HG02798 (cell line): ENCODE data around the gene ODAM.
"Not testable (repeated sequence)": the region's sequence is repeated elsewhere in the genome, so short reads cannot be mapped to it uniquely, and the experiment has no call there.

Experiments
- ATAC-seq: cut with Tn5 transposase; IDR thresholded peaks from one replicate; pipeline ENCODE4 v1.9.1; 2021; ENCODE audit warnings: mild to moderate bottlenecking; ENCODE audit not compliant: unreplicated experiment, poor library complexity

Gene ODAM, protein sequence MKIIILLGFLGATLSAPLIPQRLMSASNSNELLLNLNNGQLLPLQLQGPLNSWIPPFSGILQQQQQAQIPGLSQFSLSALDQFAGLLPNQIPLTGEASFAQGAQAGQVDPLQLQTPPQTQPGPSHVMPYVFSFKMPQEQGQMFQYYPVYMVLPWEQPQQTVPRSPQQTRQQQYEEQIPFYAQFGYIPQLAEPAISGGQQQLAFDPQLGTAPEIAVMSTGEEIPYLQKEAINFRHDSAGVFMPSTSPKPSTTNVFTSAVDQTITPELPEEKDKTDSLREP

DNA sequence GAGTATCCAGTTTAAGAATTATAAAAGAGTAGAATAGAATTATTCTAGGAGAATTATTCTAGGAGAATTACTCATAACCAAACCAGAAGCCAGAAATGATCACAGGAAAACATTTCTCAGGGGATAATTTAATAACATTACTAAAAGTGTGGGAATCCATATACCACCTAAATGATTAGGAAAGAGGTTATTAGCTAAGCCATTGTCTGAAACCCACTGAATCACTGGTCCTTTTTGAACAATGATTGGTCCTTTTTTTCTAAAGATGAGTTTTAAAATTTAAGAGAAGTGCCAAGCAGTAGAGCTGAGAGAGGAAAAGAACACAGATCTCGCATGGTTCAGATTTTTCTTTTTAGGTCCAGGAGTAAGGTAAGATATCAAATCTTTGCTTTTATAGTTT, at the start of gene ODAM:
Gene ODAM, plus strand, starts transcription at position 301 of the 400 bp plus-strand sequence. CDS start 819 bp downstream, outside the sequence.
- ATAC-seq, result no peak

DNA sequence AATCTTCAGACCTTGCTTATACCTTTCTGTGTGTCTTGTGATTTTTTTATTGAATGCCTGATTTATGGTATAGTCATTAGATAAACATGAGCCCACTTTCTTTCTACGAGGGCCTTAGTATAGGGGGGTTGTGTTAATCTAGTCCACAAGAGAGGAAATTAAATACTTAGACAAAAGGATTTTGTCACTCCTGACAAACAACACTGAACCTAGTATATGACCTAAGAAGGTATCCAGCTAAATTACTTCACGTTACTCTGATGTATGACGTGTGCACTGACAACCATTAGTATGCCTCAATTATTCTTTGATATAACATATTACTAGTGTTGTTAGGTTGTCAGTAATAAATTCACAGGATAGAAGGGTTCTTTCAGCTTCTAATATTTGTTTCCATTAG, 44.3 kb upstream of the ODAM start:
- ATAC-seq, result no peak

DNA sequence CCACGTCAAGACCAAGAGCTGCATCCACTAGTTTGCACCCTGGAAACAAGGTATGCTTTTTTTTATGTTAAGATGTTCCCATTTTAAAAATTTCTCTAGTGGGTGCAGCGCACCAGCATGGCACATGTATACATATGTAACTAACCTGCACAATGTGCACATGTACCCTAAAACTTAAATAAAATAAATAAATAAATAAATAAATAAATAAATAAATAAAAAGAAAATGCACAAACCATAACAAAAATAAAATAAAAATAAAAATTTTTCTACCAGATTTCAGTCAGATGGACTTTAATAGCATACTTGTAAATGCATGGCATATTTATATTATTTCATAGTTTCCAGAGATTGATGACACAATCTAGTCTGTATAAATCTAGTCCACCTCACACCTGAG, 43.4 kb upstream of the ODAM start:
- no peak for ATAC-seq

DNA sequence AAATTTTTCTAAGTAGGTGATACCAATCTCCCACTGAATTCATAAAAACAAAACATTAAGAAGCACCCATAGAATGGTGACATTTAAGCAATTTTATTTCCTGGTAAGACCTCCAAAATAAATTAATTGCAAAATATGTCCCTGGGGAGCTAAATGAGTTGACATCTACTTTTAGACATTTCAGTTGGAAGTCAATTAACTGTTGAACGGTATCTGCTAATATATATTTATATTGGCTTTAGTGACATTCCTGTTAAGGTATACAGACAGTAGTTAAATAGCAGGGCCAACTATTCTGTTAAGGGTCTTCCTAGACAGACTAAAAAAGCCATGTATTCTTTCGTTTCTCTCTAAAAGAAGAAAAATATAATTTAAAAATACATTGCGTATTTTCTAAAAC, 41.6 kb upstream of the ODAM start, which contains the start of gene PRR27:
Gene PRR27, plus strand, starts transcription at position 301 of the 400 bp plus-strand sequence. CDS start 139 bp downstream, outside the sequence.
- ATAC-seq, result no peak

DNA sequence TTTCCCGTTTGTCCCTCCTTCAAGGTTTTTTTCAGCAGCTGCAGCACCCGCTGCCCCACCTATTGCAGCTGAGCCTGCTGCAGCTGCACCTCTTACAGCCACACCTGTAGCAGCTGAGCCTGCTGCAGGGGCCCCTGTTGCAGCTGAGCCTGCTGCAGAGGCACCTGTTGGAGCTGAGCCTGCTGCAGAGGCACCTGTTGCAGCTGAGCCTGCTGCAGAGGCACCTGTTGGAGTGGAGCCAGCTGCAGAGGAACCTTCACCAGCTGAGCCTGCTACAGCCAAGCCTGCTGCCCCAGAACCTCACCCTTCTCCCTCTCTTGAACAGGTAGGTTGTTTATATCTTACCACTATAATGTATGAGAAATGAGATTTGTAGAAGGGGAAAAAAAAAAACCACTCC, 36.9 kb upstream of the ODAM start:
- no peak for ATAC-seq

DNA sequence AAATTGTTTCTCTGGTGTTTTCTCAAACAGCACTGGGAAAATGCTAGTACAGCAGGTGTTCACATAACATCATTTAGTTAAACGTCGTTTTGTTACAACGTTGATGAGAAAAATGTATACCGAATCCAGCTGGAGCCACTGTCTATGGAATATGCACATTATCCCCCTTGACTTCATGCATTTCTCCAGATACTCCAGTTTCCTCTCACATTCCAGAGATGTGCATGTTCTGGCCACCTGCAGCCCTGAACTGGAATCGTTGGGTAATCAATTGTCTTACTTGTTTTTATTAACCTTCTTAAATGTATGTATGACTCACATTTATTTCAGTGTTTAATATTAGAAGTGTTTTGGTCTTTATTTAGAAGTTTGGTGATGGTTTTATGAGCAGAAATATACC, 18.4 kb upstream of the ODAM start:
- ATAC-seq, result no peak

DNA sequence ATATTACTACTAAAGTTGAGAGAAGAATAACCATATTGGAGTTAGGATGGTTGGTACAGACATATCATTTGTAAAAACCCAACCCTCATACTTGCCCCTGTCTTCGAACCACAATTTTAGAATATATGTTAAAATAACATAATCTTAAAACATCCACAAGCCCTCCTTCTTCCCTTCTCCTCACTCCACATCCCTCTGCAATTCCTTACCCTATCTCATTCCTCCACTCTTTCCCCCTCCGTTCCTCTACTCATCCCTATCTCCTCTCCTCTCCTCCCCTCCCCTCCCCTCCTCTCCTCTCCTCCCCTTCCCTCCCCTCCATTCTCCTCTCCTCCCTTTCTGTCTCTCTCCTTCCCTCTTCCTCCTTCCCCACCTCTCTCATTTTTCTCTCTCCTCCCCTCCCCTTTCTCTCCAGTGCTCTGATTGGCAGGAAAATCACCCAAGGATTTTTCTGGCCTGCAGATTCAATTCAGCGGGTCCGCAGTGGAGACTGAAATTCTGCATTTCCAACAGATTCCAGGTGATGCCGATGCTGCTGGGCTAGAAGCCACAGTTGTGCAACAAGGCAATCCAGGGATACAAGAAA, 17.4 kb upstream of the ODAM start:
- no peak for ATAC-seq

DNA sequence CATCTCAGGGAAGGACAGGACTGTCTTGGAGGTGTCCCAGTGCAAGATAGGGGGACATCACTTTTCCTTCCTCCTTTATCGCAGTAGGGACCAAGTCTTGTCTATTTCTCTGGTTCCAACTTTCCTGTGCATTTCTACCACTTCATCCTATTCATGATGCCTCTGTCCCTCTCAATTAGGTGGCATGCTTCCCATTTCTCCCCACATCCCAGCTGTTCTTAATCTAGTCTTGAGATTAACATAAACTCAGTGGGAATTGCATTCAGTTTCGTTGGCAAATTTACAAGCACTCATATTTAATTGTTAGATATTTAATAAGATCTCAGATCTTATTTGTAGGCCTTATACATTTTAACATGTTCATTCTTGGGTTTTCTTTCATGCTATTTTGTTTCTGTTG, 15.7 kb upstream of the ODAM start:
- no peak for ATAC-seq

DNA sequence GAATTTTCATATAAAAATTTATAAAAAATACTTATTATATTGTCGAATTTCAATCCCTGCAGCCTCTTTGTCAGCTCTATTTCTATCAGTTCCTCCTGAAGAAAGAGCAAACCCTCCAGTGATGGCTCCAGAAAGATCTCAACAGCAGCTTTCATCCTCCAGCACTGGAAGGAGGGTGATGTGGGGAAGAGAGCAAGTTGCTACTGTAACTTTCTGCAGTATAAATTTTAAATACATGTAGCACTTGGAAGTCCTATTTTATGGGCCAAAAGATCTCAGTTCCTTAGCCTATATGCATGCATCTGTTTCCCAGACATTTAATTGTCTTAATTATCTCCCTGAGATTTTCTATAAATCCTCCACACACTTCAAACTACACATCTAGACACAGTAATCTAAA, 13.7 kb upstream of the ODAM start:
- ATAC-seq, result no peak

DNA sequence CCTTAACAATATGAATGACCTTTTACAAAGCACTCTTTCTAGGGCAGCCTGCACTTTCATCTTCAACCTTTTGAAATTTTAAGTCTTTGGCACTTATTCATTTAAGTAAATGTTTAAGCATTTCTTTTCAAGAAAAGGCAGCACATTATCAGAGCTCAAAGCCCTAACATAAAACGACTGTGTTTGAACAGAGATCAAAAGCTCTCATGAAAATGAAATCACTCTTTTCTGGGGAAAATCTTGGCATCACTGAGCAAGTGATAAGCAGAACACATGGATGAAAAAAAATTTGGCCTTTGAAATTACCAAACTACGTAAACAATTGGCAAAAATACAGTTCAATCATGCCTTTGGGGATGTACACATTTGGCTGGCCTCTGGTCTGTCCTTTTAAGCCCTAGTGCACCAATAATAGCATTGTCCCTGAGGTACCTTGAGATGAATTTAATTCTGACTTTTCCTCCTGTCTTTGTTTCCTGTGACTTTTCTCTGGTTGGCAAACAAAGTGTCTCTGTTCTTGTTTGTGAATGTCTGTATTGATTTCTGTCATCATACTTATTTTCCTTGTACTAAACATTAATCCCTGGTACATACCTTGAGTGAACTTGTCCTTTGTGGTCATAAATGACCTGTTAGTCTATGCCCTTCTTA, 12.9 kb upstream of the ODAM start:
- ATAC-seq, result no peak

DNA sequence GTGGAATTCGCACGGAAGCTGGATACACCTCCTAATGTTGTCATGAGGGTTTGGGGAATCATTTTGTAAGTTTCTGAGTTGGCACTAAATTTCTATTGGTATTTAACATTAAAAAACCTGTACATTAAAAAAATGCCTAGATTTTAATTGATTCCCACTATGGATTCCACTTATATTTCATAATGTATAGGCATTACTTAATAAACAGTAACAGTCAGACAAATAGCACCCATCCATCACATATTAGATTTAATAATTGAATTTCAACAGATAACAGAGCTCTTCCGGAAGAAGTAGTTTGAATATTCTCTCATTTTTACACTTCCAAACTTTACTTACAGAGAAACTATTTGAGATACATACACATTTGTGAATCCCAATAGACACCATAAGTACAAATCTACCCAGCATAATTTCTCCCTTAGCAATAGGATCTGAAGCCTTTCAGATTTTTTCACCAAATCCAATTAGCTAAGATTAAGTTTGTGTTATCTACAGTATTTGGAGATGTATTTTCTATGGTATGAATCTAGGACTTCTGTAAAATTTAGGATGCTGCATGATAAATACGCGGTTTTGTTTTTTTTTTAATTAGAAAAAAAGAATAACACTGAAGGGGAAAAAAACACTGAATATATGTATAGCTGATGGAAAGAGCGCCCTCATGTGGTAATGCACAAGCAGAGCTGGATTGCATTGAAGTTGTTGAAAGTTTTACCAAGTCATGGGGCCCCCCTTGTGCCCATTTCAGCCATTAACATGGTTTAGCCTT, 12.2 kb upstream of the ODAM start:
- peak; percentile 76 for ATAC-seq

DNA sequence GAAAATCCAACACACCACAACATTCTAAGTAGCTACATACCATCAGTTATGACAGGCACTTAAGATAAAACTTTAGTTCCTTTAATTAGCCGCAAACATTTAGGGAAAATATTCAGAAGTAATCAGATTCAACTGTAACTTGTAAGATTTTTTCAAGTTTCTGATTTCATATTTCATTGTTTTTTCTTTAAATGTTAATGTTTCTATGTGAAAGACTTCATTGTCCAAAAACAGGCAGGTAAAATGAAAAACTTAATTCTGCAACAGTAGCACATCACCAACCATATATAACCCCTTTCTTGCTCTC, 11.6 kb upstream of the ODAM start:
- ATAC-seq, result no peak

DNA sequence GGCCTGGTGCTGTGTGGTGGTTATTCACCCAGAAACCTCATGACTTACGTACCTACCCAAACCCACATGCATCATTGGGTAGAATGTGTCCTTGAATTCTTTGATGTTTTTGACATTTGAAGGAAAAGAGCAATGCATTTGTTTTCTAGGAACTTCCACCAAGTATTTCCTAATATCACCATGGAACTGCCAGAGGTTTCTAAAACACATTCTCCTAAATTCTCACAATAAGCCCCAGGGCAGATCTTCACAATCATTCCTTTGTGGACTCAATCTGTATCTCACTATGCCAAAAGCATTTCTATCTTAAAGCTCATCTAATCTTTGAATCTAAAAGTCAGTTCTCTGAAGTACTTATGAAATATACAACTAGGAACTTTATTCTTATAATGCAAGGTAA, 8.3 kb upstream of the ODAM start:
- ATAC-seq, result no peak

DNA sequence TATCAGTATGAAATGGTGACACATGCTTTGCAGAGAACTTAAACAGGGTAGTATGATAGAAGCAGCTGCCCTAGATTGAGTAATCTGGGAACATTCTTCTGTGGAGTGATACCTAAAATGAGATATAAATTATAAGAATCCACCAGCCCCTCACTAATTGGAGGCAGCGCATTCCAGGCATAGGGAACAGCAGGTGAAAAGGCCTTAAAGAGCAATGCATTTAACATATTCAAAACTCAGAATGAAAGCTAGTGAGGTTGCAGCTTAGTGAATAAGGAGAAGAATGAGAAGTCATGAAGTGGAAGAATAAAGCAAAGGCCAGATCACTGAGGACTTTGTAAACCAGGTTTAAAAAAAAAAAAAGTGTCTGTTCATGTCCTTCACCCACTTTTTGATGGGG, 4.9 kb upstream of the ODAM start:
- no peak for ATAC-seq

DNA sequence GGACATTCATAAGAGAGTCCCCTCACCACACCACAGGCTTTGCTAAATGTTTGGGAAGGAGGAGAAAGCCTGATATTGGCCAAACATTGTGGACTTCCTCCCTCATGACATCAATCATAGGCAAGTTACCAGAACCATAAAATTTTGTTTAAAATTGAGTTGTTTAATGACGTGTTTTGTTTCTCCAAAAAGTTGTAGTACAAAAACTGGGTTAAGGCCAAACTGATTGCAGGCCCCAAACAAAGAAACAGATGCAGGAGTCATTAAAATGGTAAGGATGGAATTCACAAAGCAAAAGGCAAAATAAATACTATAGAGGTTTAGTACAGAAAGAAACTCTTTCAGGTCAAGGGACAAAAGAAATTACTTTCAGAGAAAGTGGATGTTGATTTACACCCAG, 3.9 kb upstream of the ODAM start:
- no peak for ATAC-seq

DNA sequence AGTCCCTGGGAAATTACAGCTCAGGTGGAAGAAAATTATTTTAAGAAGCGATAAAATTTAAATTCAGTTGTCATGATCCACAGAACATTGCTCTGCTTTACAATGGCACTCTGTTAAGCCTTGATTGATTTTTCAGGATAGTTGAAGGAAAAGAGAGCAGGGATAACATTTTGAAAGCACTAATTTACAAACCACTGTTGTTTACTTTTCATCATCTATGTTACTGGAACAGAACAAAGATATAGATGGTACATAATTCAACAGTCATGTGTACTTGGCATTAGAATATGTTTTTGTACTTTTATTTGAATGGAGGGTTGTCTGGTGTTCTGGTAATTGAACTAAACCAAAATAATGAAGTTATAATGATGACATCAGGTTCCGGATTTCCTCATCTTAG, 2.6 kb upstream of the ODAM start:
- no peak for ATAC-seq

DNA sequence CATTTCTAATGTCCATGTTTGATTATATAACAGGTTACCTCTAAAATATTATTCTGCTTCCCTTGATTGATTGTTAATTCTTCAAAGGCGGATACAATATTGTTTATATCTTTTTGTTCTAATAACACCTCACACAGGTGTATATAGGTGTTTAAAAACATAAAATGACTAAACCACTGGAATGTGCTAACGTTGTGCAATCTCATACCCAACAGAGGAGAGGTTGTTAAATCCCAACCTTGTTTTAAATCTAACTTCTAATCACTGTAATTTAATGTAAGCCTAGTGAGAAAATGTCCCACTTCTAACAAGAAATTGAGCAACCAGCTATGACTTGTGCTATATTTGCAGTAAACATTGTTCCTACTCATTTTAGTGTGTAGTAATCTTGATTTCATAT, 1.3 kb downstream of the ODAM start:
- no peak for ATAC-seq

DNA sequence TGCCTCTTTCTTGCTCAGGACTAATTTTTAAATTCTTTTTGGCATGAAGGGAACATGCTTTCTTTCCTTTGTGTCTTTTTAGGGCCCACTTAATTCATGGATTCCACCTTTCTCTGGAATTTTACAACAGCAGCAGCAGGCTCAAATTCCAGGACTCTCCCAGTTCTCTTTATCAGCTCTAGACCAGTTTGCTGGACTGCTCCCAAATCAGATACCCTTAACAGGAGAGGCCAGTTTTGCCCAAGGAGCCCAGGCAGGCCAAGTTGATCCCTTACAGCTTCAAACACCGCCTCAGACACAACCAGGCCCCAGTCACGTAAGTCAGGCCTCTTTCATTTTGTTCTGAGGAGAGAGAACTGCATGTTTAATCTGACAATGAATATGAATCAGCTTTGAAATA, 2.3 kb downstream of the ODAM start:
- no peak for ATAC-seq

DNA sequence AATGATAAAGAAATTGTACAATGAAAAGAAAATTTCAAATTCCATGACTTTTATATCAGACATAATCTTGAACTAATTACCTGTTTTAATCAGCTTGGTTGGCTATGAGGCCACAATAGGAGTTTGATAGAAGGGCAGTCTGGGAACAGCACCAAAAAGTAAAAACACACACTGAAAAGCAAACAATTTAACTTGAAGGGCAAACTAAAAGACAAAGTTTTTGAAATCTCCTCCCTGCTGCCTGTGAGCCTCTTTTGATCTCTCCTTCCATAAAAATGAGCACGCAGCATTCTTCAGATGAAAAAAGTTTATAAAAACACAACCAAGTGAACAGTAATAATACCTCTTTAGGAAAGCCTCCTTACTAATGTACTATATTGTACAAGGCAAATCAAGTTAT, 8.1 kb downstream of the ODAM start:
- ATAC-seq, result no peak

DNA sequence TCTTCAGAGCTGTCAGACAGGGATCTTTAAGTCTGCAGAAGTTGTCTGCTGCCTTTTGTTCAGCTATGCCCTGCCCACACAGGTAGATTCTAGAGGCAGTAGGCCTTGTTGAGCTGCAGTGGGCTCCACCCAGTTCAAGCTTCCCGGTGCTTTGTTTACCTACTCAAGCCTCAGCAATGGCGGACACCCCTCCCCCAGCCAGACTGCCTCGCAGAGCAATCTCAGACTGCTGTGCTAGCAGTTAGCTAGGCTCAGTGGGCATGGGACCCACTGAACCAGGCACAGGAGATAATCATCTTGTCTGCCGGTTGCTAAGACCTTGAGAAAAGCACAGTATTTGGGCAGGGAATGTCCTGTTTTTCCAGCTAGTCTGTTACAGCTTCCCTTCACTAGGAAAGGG, 17.2 kb downstream of the ODAM start:
- not testable (repeated sequence) for ATAC-seq

DNA sequence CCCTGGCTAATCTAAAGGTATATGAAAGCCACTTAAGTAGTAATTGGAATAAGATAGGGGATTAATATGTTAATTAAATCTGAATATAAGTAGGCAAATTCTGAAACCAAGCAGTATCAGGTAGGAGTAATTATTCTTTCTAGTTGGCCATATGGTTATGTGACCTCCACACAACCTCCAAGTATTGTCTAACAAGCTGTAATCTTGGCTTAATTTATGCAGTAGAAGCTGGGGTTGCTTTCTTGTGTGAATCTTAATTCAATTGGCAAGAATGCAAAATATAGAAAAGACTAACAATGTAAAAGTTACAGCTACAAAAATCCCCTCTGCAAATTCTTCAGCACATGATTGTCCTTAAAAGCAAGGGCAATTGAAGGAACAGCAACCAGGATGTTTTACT, 20.6 kb downstream of the ODAM start:
- ATAC-seq, result not testable (repeated sequence)
